GM18858 (cell line): ENCODE results near the gene IGFBP3.

Source experiments
- ATAC-seq: cut with Tn5 transposase; IDR thresholded peaks from one replicate; pipeline ENCODE4 v1.9.1; 2021; ENCODE audit not compliant: unreplicated experiment

IGFBP3 gene

DNA sequence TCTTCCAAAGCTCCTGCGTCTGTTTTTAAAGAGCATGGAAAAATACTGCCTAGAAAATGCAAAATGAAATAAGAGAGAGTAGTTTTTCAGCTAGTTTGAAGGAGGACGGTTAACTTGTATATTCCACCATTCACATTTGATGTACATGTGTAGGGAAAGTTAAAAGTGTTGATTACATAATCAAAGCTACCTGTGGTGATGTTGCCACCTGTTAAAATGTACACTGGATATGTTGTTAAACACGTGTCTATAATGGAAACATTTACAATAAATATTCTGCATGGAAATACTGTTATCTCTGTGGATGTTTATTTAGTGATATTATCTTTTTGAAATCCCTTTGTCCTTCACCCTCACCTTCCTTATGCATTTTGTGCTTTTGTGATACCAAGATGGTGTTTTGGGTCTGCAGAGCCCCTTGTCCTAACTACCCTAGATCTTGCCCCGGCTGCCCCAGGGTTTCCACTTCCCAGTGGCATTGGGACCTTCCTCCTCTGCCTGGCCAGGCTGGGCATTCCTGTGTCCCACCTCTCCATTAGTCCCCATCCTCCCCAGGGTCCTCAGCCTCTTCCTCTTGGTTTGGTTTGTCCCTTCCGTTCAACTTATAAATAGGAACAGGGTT is 27.6 kb downstream of the IGFBP3 start:
- ATAC-seq, result no peak

DNA sequence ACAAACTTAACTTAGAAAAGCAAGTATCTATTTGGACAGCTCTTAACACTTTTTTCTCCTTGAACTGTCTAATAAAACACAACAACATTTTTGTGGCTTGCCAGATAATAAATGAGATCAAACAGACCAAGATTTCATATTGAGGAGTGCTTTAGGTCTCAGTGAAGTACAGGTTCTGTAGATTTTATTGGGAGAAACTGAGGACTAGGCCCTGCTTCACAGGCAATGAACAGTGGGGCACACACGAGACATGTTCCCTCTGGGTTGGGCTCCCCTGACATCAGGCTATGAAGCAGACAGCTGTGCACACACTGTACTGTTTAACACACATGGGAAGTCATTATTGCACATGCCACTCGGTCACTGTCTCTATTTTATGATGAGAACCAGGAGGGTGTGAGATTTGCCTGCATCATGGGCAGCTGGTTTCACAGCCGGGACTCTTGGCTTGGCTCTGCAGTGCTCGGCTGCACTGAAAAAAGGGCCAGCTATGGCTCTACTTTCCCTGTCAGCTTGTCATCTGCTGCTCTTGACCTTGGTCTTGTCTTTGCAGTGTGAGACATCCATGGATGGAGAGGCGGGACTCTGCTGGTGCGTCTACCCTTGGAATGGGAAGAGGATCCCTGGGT is 28.6 kb downstream of the IGFBP3 start:
- no peak for ATAC-seq

DNA sequence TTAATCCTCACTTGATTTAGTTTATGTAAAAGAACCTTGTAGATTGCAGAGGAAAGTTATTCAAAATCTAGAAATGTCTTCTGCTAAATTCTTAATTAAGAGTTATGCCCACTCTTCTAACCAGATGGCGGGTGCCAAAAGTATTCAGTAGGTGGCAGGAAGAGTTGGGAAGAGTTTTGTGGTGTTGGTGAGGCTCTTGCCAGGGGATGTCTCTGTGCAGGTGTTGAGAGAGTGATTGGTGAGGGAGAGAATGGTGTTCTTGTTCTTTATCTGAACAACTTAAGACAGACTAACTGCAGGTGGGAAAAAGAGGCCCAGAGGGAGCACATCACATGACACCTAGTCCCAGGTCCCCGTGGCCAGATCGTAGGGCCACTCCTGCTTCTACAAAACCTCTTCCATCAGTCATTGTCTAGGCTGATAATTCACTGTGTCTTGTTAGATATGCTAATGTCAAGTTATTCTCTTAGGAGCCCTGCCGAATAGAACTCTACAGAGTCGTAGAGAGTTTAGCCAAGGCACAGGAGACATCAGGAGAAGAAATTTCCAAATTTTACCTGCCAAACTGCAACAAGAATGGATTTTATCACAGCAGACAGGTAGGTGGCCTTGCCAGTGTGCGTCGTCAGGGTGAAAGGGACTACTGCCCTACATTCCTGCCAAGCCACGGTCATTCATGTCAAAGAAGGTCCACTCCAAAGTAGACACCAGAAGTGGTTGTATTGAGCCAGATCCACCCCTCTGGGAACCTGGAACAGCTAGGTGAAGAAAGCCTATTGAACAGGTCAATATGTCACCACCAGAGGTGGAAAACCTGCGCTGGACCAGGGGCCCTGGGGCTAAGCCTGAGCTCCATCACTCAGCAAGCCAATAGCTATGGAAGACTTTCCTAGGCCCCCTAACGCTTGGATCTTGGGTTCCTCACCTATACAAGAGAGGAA is 29.3 kb downstream of the IGFBP3 start:
- ATAC-seq, result no peak

DNA sequence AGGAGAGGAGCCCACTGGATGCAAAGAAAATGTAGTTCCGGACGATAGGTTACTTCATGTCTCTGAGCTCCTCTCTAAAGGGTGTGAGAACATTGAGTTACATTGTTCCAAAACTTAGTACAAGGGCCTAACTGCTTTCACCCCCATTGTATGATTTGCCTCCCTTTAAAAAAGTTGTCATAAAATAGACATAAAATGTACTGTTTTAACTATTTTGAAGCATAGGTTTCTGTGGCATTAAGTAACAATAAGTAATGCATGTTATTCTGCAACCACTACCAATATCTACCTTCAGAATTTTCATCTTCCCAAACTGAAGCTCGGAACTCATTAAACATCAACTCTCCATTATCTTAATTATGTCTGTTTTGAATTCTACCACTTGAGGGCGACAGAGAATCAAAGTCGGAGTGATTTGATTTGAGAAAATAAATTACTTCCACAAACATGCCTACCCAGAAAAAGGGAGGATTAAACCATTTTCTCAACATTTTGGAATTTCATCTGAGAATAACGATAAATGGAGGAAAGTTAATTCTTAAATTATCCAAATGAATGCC is 30.1 kb downstream of the IGFBP3 start:
- no peak for ATAC-seq

DNA sequence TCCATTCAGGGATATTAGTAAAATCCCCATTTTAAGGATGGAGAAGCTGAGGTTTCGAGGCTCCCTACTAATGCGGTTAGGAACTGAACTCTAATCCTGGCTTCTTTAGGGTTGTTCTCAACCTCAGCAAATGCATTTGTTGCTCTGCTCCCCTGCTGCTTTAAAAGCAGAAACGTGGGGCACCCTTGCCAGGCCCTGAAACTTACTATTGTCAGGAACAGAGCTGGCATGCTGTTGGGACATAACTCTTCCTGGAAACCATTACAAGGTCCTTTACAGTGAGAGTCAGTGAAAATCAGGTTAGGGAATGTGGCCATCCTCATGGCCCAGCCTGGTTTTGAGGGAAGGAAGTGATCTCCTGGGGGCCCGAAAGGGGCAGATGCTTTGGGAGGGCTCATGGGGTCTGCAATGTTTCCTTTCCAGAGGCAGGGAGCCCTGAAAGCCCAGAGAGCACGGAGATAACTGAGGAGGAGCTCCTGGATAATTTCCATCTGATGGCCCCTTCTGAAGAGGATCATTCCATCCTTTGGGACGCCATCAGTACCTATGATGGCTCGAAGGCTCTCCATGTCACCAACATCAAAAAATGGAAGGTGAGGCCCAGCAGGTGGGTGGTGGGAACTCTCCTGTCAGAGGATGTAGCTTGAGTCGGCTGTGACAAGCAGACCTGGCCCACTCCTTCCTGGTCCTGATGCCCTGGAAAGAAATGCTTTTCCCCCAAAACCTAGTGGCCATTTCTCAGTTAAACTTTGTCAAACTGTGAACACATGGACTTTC is 30.8 kb downstream of the IGFBP3 start:
- no peak for ATAC-seq

DNA sequence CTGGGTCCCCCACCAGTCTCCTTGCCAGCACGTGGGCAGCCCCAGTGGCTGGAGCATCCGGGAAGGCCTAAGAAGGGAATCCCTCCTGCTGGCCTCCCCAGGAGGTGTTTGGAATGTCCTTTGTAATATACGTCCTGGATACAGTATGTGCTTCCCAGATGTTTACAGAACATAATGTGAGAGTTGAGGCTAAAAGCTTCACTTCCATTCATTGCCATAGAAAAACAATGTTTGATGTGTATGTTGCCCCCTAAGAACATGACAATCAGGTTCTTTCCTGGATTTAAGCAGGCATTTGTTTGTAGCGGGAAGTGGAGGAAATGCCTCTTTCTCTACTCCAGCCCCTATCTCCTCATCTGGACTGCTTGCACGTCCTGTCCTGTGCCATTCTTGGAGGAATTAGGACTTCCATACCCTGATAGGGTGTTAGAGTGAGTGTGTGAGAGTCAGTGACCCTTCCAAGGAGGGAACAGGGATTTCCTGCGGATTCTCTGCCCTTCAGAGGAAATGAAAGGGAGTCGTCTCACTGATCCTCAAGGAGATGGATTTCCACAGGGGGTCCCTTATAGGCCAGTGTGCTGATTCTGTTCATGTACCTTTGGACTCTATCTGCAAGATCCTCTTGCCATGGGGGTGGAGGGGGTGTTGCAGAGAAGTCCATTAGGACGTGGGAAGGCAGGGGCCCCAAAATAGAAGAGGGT is 31.6 kb downstream of the IGFBP3 start:
- ATAC-seq, result no peak

DNA sequence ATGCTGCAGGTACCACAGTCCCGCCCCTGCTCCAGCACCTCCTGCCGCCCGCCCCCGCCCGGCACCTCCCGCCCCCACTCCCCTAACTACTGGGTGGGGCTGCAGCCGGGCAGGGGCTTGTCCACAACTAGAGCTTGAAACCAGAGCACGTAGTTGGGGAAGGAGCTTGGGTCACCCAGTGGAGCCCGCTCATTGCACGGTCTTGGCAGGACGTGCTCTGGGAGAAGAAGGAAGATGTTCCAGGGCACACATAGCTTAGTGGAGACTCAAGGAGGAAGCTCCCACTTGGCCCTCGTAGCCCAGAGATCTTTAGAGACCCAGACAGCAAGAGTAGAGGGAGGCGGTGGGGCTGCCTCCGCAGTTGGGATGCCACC is 32.1 kb downstream of the IGFBP3 start:
- ATAC-seq, result no peak

DNA sequence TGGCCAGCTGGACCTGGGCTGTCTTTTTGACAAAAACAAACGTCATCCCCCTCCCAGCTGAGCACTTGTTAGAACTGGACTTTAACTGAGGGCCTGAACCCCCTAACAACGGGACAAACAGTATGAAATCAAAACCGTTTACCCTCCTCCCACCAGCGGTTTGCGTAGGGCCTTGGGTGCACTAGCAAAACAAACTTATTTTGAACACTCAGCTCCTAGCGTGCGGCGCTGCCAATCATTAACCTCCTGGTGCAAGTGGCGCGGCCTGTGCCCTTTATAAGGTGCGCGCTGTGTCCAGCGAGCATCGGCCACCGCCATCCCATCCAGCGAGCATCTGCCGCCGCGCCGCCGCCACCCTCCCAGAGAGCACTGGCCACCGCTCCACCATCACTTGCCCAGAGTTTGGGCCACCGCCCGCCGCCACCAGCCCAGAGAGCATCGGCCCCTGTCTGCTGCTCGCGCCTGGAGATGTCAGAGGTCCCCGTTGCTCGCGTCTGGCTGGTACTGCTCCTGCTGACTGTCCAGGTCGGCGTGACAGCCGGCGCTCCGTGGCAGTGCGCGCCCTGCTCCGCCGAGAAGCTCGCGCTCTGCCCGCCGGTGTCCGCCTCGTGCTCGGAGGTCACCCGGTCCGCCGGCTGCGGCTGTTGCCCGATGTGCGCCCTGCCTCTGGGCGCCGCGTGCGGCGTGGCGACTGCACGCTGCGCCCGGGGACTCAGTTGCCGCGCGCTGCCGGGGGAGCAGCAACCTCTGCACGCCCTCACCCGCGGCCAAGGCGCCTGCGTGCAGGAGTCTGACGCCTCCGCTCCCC is 32.7 kb downstream of the IGFBP3 start, which contains the start of gene IGFBP1:
TSS of gene IGFBP1 (plus strand) at position 304 of the 808 bp plus-strand sequence. CDS start at position 469, 165 bp downstream.
- no peak for ATAC-seq

DNA sequence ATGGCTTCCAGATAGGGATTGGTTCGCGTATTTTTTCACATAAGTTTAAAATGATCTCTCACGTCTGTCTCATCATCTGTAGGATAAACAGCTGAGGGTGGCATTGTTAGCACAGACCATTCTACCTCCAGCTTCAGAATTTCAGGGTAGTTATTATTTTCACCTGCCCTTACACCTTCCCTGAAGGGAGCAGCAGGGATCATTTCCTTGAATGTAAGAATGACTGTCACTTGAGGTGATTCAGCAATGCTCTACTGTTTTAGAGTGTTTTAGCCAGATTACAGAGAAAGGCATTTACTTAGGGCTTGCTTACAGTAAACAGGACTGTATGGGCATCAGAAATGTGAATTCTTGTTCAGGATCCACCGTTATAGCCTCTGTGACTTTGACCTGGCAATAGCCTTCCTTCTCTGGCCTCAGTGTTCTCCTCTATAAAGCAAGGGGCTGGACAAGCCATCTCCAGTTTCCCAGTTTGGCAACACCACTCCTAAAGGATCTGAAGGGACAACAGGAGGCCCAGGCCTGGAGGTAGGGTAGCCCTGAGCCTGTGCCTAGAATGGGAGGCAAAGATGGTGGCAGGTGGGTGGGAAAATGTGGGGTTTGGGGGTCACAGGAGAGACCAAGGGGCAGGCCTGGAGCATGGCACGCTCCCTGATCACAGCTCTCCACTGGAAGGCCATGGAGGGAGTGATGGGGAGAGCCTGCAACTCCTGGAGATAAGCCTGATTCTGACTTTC is 34.0 kb downstream of the IGFBP3 start:
- ATAC-seq, result no peak

DNA sequence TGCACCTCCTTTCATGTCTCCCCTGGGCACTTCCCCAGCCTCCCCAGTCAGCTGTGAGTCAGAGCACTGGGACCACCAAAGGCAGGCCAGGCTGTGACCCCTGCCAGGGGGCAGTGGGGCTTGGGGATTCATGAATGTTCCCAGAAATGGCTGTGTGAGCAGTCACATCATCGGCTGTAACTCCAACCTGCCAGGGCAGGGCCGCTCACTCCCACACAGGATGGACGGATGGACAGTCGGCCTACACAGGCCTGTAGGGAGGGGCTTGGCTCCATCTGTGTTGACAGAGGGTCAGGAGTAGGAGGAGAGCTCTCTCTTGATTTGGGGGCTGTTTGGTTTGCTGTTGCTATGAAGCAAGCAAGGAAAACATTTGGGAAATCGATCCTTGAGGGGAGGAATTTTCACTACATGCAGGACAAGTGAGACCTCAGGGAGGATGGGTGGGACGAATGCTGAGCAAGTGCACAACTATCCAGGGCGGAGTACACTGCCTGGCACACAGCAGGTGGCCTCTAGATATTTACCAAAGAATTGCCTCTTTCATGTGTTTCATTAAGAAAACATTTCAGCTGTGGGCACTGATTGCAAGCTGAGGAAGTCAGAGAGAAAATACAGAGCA is 35.7 kb downstream of the IGFBP3 start:
- no peak for ATAC-seq

DNA sequence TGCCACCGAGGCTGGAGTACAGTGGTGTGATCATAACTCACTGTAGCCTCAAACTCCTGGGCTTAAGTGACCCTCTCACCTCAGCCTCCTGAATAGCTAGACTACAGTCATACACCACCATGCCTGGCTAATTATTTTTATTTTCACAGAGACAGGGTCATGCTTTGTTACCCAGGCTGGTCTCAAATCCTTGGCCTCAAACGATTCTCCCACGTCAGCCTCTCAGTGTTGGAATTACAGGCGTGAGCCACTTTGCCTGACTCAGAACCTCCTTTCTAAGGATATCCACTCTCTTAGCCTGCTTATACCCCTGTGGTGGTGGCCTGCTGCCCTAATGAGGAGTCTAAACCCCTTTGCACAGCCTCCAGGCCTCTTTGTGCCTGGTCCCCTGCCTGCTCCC is 36.9 kb downstream of the IGFBP3 start:
- no peak for ATAC-seq

DNA sequence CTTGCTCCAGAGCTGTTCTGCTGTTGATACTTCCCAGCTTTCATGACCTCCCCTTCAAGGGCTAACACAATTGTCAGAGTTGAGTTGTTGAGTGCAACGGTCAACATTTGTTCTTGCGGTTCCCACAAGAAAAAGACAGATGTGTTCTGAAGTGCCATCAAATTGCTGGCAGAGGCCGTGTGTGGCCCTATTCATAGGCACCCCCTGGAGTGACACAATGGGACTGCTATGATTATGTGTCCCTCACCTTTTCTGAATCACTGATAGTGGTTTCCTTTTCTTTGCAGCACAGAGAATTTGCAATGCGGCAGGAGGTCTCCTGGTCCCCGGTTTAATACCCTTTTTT is 38.6 kb downstream of the IGFBP3 start:
- ATAC-seq, result no peak

DNA sequence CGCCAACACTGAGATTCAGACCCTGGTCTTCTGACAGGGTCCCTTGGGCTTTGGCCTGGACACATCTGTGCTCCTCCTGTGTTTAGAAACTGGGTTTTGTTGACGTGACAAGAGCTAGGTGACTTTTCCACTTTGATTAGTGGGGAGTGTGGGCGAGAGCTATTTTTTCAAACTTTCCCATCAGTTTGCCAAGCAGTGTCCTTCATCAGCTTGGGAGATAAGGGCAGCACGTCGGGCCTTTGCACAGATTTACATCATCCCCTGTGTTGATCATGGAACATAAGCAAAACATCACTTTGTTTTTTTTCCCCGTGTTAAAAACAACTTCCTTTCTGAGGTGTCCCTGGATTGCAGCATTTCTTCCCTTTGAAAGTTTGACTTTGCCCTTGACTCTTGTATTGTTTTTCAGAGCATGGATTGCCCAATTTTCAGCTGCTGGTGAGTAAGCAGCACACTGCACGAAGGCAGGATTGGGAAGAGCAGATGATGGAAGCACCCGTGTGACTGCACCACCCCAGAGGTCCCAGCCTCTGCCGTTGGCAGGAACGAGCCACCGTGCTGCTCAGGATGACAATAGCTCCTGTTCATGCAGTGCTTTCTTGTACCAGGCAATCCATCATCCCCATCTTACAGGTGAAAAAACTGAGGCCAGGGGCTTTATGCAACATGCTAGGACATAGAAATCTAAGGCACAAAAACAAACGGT is 39.2 kb downstream of the IGFBP3 start:
- ATAC-seq, result no peak

DNA sequence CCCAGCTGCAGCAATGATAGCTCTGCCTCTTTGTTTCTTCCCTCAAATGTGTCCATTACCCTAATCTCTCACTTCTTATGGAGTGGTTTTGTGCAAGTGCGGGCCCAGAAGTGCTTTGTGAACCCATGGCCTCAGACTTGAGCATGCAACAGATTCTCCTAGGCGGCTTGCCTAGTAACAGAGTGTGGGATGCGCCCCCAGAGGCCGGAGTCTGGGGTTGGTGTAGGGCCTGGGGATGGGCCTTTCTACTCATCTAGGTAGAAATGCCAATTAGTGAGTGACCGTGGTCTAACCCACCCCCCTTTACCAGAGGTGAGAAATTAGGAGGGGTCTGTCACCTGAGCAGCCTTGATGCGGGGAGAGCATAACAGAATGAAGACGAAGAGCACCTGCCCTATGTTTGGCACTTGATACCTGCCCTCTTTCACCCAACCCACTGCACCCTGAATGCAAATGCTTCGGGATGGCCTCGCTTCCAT is 39.8 kb downstream of the IGFBP3 start:
- no peak for ATAC-seq

DNA sequence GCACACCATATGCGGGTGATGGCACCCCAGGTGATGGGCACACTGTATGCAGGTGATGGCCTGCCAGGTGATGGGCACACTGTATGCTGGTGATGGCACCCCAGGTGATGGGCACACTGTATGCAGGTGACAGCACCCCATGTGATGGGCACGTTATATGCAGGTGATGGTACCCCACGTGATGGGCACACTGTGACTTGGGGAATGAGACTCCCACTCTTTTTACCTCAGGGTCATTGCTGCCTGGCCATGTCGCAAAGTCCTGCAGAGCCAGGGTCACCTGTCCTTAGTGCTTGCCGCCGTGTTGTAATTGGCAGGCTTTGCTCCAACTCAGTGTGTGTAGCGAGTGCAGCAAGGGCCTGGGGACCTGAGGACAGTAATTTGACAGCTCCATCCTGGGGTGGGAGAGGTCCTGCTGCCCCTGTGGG is 40.6 kb downstream of the IGFBP3 start:
- no peak for ATAC-seq

DNA sequence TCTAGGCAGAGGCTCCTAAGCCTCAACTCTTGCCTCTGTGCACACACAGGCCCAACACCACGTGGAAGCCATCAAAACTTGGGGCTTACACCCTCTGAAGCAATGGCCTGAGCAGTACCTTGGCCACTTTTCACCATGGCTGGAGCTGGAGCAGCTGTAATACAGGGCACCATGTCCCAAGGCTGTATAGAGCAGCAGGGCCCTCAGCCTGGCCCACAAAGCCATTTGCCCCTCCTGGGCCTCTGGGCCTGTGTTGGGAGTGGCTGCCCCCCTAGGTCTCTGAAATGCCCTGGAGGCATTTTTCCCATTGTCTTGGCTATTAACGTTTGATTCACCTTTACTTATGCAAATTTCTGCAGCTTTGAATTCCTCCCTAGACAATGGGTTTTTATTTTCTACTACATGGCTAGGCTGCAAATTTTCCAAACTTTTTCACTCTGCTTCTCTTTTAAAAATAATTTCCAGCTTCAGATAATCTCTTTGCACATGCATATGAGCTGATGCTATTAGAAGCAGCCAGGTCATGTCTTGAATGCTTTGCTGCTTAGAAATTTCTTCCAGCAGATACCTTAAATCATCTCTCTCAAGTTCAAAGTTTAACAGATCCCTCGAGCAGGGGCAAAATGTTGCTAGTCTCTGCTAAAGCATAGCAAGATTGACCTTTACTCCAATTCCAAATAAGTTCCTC is 42.5 kb downstream of the IGFBP3 start:
- no peak for ATAC-seq

DNA sequence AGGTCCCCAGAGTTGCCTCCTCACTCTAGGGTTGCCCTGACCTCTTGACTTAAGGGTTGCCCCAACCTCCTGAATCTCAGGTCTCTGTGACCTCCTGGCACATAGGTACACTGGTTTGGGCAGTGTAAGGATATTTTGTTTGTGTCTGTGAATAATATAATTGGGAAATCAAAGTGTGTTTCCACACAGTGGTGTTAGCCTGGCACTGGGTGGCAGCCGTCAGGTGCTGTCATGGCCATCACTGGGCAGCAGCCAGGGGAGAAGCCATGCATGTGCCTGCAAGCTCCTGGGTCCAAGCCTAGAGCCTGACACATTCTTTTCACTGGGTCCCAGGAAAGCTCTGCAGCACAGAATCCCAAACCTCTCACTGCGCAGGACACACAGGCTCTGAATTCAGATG is 44.6 kb downstream of the IGFBP3 start:
- ATAC-seq, result no peak
